HG03025 (cell line): ENCODE measurements around the gene CDX1.

Experiments
- ATAC-seq: cut with Tn5 transposase; IDR thresholded peaks from one replicate; pipeline ENCODE4 v1.9.1; 2021; ENCODE audit warnings: mild to moderate bottlenecking, moderate library complexity; ENCODE audit not compliant: unreplicated experiment, low FRiP score

The CDX1 gene

DNA sequence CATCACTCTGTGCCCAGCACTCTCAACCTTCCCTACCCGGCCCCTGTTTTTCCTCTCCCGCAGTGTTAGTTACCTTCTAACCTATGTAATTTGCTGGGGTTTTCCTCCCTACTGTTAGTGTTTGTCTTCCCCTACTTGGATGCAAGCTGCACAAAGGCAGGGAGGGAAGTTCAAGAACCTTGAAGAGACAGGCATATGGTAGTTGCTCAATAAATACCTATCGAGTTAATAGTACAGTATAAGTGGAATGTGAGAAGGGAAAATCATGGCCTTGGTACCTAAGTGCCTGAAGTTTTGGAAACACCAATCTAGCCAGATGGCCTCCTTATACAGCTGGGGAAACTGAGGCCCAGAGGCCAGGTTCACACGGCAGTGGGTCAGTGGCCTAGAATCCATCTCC, 35.1 kb upstream of the CDX1 start:
- no peak for ATAC-seq

DNA sequence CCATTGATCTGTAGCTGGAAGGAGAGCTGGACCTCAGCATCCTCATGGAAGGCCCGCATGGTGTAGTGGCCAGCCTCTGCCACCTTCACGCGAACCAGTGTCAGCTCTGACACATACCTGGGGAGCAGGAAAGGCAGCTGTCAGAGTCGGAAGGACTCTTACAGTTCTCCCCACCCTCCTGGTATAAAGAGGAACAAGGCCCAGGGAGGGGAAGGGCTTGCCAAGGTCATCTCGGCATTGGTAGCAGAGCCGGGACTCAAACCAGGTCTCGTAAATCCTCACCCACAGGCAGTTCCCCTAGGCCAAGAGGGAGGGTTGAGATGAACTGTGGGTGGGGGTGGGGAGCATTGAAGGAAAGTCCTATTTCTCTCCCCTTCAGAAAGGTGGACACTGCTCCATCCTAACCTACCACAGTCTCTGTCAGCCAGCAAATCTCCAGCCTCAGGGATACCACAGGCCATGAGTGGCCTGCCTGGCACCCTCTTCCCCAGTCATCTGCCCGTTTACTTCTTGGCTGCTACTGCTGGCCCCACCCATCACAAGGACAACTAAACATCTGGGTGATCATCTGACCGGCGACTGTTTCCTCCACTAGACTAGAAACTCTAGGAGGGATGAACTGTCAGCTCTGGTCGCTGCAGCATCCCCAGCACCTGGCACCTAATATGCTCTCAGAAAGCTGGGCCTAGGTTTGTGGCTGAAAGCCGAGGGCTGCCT, 34.4 kb upstream of the CDX1 start:
- ATAC-seq, result no peak

- no peak for ATAC-seq
Observed at GRCh38 chr5:150132740-150133139, 33.8 kb upstream of the CDX1 start.

GRCh38 chr5:150133581-150134197, 32.9 kb upstream of the CDX1 start:
- ATAC-seq, result no peak

GRCh38 chr5:150134198-150134588, 32.4 kb upstream of the CDX1 start:
- ATAC-seq, result no peak

DNA sequence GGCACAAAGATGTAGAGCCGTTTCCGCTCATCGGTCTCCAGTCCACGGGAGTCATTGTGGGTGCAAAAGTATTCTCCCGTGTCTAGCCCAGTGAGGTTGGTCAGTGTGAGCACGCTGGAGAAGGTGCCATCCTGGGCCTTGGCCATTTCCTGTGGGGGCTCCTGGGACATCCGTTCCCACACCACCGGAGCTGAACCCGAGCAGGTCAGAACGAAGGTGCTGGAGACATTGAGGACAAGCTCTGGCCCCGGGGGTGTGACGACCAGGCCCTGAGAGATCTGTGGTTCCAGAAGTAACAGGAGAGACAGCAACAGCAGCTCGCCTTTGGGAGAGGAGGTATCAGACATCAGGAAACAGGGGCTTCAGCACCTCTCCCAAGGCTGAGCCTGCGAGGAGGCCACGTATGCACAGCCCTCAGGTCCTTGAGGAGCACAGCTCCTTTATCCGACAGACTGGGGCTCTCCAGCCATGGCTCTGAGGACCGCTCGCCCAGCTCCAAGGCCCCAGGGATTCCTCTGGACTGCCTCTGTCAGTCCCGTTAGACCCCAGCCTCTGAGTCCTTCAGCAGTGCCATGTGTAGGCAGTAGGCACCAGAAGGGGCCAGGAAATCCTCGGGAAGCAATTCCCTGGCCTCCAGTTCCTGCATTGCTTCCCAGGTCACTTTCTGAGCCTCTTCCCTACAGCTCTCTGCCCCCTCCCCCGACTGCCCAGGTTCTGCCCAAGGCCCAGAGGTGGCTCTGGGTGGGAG, 30.8 kb upstream of the CDX1 start:
- ATAC-seq, result no peak

DNA sequence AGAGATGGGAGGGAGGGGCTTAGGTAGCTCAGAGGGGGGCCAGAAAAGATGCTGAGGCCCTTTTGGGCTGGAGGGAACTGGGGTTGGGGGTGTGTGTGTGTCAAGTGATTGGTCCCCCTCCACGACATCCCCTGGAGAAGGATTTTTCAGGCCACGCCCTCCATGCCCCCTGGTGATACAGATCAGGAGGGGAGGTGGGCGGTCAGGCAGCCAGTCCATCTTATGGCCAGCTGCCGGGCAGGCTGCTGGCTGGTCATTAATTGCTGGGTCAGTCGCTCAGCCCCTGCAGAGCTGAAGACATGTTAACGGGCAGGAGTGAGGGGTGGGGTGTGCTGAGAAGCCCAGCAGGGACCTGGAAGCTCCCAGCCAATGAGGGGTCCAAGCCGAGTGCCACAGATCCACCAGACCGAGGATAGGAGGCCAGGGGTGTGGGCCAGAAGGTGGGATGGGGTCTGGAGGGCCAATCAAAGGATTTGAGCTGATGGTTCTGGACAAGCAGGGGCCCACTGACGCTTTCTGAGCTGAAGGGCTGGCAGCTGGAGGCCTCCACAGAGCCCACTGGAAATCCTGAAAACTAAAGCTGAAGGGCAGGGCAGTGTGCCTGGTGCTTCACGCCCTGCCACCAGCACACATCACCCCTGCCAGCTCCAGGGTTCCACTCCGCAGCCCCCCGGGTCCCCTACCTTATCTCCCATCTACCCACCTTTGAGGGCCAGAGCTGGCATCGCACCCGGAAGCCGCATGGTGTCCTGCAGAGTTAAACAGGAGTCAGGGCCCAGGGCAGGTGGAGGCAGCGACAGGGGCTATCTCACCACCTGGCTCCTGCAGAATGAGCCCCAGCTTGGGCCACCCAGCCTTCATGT, 30.0 kb upstream of the CDX1 start:
- no peak for ATAC-seq

DNA sequence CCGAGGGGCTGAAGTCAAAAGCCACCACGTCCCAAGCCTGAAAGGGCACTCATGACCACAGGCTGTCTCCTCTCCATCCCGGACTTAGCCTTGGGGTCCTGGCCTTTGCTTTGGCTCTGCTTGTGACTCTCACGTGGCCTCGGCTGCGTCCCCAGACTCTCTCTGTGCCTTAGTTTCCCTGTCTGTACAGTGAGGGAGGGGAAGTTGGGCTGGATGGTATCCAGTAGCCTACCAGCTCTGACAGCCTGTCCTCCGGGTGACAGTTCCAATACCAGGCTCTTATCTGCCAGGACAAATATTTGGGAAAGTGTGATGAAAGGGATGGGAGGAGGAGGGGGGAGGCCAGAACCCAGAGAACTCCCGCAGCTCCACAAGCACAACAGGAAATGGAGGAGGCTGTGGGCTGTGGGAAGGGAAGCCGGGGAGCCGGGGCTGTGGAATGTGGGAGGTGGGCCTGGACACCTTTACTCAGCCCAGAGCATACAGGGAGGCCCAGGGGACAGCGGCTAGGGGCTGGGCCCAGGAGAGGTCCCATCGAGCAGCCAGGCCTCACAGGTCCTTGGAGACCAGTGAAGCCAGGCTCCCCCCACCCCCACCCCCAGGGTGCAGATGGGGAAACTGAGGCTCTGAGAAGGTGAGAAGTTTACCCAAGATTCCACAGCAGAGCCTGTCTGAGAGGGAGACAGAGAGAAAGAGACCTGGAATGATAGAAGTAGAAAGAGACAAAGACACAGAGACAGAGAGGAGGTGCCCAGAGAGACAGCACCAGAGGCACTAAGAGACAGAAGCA, 29.2 kb upstream of the CDX1 start:
- no peak for ATAC-seq

GRCh38 chr5:150137997-150138396, 28.6 kb upstream of the CDX1 start:
- ATAC-seq, result no peak

DNA sequence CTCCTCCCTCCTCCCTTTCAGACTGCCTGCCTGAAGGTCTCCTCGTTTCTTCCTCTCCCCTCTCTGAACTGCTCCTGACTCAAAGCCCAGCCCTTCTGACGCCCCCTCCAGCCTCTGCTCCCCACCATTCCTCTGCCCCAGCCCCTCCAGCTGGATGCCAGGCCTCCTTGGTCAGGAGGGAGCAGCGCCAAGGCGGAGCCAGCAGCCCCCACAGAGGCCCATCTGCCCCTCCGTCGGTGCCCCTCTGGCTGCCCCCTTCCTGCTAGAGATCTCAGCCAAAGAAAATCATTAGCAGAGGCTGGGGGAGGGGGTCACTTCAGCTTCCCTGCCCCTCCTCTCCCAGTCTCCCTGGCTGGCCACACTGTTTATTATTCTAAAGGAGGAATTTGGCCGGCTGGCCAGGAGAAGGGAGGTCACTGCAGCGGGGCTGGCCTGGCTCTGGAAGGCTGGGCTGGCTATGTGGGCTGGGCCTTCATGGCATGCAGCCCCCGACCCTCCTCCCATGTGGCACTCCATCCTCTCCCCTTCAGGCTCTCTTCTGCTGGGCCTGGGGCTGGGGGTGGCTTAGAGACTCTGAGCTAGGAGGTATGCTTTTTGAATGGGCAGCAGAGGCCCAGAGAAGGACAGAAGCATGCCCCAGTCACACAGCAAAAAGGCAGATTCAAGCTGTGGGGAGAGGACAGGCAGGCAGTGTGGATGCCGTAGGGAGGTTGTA, 27.9 kb upstream of the CDX1 start:
- no peak for ATAC-seq

- ATAC-seq, result no peak
Observed at GRCh38 chr5:150139334-150139733, 27.2 kb upstream of the CDX1 start.

DNA sequence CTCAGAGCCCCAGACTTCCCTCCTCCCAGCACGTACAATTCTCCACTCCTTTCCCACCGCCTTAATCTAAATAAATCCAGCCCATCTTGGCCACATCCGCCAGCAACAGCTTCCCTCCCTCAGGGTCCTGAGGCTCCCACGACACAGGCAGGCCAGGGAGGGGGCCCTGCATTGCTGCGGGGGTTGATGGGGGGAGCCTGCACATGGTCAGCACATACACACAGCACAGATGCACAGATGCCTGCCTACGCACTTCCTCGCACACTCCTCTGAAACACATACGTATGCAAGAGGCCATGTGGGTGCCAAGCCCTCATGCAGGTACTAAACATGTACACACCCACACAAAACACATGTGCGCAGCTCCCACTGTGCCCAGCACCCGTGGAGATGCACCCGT, 25.7 kb upstream of the CDX1 start:
- no peak for ATAC-seq

DNA sequence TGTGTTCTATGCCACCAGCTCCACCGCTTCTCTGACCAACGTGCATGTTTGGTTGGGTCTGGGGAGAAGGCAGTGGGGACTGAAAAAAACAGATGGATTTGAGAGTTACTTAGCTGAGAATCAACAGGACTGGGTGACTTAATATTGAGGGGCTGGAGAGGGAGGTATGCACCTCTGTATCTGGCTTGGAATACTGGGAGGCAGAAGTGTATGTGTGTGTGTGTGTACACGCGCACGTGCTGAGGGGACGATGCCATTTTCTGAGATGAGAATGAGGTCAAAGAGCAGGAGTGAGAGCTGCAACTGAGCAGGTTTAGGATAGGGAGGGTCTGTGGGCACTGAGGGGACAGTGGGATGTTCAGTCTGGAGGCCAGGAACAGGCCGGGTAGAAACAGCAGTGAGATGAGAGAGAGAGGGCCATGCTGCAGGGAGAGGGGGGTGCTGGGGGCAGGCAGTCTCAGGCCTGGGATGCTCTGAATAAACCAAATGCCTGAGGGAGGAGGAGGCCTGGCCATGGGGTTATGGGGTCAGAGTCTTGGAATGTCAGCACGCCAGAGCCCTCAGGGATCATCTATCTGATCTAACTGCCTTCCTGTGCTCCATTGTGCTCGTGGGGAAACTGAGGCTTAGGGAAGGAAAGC, 24.9 kb upstream of the CDX1 start:
- ATAC-seq, result no peak

- no peak for ATAC-seq
Observed at GRCh38 chr5:150142185-150142958, 24.2 kb upstream of the CDX1 start.

GRCh38 chr5:150142959-150143349, 23.6 kb upstream of the CDX1 start:
- ATAC-seq, result no peak

- no peak for ATAC-seq
Observed at GRCh38 chr5:150143350-150144245, 23.0 kb upstream of the CDX1 start.

DNA sequence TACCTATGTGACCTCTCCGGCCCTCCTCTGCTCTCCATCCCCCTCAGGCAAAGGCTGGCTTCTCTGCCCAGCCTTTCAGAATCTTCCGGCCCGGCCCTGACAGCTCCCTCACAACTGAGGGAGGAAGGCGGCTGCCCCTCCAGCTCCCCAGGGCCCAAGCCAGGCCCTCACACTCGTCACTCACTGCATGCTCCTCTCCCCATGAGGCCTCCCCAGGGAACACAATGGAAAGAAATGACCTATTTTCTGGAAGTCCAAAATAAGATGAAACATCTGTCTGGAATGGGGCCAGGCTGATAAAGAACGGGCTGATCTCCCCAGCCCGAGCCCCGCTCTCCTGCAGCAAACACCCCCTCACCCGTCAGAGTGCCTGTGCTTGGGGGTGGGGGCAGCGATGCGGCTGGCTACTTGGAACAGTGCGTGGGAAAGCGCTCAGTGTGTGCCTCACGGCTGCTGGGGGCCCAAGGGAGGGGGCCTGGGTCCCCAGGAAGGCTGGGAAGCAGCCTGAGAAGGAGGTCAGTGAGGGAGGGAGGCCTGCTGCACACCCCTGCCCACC, 22.3 kb upstream of the CDX1 start:
- no peak for ATAC-seq
